ENCODE data around the gene DNASE1L2. TPM values are rescaled to one million over a fixed set of nuclear protein-coding genes. Genes with fewer than 3 reads are reported as not detected.

DNASE1L2 gene
- total and polyA plus RNA-seq, 2 of the 8 experiments (the other 6 are each of a cell fraction or from before 2014, with no cell fraction given): 0.35 to 0.97 TPM

- no peak overlapping the region for H2BK15ac ChIP-seq (ENCODE audit: low read length)
- H3K36me3 ChIP-seq (ENCODE audit: control insufficient read depth in 2 of 4, insufficient read depth in 4 of 4, low read length in 3 of 4): no peaks in the 10 kb centered on the region
- H3K27ac ChIP-seq (ENCODE audit: low read depth, low read length): no peak overlapping the region
- H2BK12ac ChIP-seq (ENCODE audit: low read depth, low read length): no peak overlapping the region
- TF ChIP-seq SUZ12 (IDR thresholded peaks at IDR 0.05; ENCODE audit: low read length) (no peak), RBBP5 (IDR thresholded peaks at IDR 0.05; ENCODE audit: borderline replicate concordance, low read depth, low read length) (no peak), SP2 (IDR thresholded peaks at IDR 0.05; ENCODE audit: low read length) (no peak), ASH2L (IDR thresholded peaks at IDR 0.05; ENCODE audit: low read length) (no peak), POU5F1 (IDR thresholded peaks at IDR 0.05; ENCODE audit: low read depth, low read length) (no peak)
- no peak overlapping the region for H3K18ac ChIP-seq (ENCODE audit: extremely low read depth, low read length)
- ChIA-PET POLR2A (ENCODE audit: partially characterized antibody) (interaction anchor here (0.6 to 13.7 kb wide), 11 partner anchors 8 to 223 kb away, joined by 3 to 228 read pairs (median 5); partner anchors contain the start of genes DNASE1L2 and ECI1), CTCF (ENCODE audit: partially characterized antibody) (interaction anchor here (0.8 to 2.1 kb wide), 5 partner anchors 9 to 77 kb away, joined by 3 to 7 read pairs (median 4); partner anchors contain the start of gene ECI1)
- DNase-seq (ENCODE audit: low read depth in 1 of 2, low spot score in 2 of 2) (no peak), FAIRE-seq (no peak)
- peaks cover 6% of the 10 kb centered on the region; the same call in 1 of the 2 replicates for H3K23me2 ChIP-seq (ENCODE audit: low read depth, low read length)
- H2BK5ac ChIP-seq (ENCODE audit: low read depth, low read length): no peak overlapping the region
- no peak overlapping the region for H2AK5ac ChIP-seq (ENCODE audit: low read depth, low read length)
- peaks cover 4 to 16% of the 10 kb centered on the region in 2 experiments for H3K79me2 ChIP-seq (ENCODE audit: control insufficient read depth in 1 of 2, insufficient read depth in 2 of 2, low read length in 2 of 2)
- no peak overlapping the region for H3K4ac ChIP-seq (replicated peaks; ENCODE audit: insufficient read length, low read depth, low read length)
- H3K79me1 ChIP-seq (ENCODE audit: low read depth, low read length): peaks cover 9% of the 10 kb centered on the region
- H4K8ac ChIP-seq (ENCODE audit: extremely low read depth, insufficient read depth, low read length): no peak overlapping the region
- no peak overlapping the region for H3K4me3 ChIP-seq (ENCODE audit: extremely low read depth in 1 of 4, insufficient read depth in 2 of 4, low read depth in 3 of 4, low read length in 4 of 4)
- no peak overlapping the region for H3K14ac ChIP-seq (ENCODE audit: insufficient read length)
- WGBS, 2 experiments (ENCODE audit: extremely low coverage in 1 of 2, insufficient coverage in 1 of 2, insufficient read length in 1 of 2, insufficient replicate concordance in 2 of 2, low coverage in 1 of 2, low lambda C conversion rate in 2 of 2, missing lambda C conversion rate in 1 of 2): 87% methylated on average over 13 of the region's 14 CpGs; no CpG with 5 or more reads in 1 of the 2 experiments
- no peak overlapping the region for H2BK20ac ChIP-seq (ENCODE audit: low read length)
- no peak overlapping the region for H3K9ac ChIP-seq (replicated peaks in 1 of 4; ENCODE audit: extremely low read depth in 1 of 4, low read depth in 3 of 4, low read length in 3 of 4)
- no peak overlapping the region for H3K56ac ChIP-seq (replicated peaks; ENCODE audit: insufficient read length, low read depth, low read length)
- no peak overlapping the region for H4K91ac ChIP-seq (replicated peaks; ENCODE audit: insufficient read length, low read length)
- no peak overlapping the region for H2BK120ac ChIP-seq (replicated peaks; ENCODE audit: low read depth, low read length)
- no peak overlapping the region for H3K4me2 ChIP-seq (ENCODE audit: insufficient read depth in 1 of 2, low read depth in 2 of 2, low read length in 2 of 2)
- H4K20me1 ChIP-seq (replicated peaks in 1 of 2; ENCODE audit: control insufficient read depth in 1 of 2, insufficient read depth in 2 of 2, low read length in 2 of 2): peaks cover 3 to 16% of the 10 kb centered on the region in 2 experiments
- peaks cover 0 to 2% (median under 1%) of the 10 kb centered on the region in 4 experiments; a peak in 2 of 7 replicates for H3K4me1 ChIP-seq (replicated peaks in 1 of 4; ENCODE audit: control insufficient read depth in 3 of 4, insufficient read depth in 4 of 4, low read length in 3 of 4)
- no peak overlapping the region for H4K5ac ChIP-seq (ENCODE audit: insufficient read length, low read depth, low read length)
- no peak overlapping the region for H2AFZ ChIP-seq (ENCODE audit: low read length)
- no peak overlapping the region for H3K23ac ChIP-seq (ENCODE audit: insufficient read length)
- H3K27me3 ChIP-seq (replicated peaks in 1 of 4; ENCODE audit: control insufficient read depth in 3 of 4, extremely low read depth in 1 of 4, insufficient read depth in 3 of 4, low read length in 3 of 4): no peaks in the 10 kb centered on the region
- H3K9me3 ChIP-seq (ENCODE audit: insufficient read depth in 2 of 2, low read depth in 1 of 2, low read length in 1 of 2): no peaks in the 10 kb centered on the region
Measured at GRCh38 chr16:2271848-2272461, 35.7 kb downstream of the DNASE1L2 start.

Data from H1 (cell line).